Body of pancreas (tissue), 4 donors: ENCODE measurements around the gene MACO1. TPM values are rescaled to one million over a fixed set of nuclear protein-coding genes. Genes with fewer than 3 reads are reported as not detected.
"Not testable (repeated sequence)": the region's sequence is repeated elsewhere in the genome, so short reads cannot be mapped to it uniquely, and the experiment has no call there.

ENCODE experiments used
- ATAC-seq: fragments of 150-250 bp; one replicate; pipeline ENCODE4 v1.9.1; 2016
- DNase-seq, 4 donors: peaks; one replicate each; pipeline ENCODE4 v3.0.0-alpha.2; 2019
- H3K27ac ChIP-seq, 4 donors: fragments of 200-600 bp; sonication (generic); 1 replicate in 3 of 4; 2 replicates in 1 of 4; pipeline versions ENCODE4 v1.5.1 to v1.6.1; 2016 to 2019; ENCODE audit warnings: mild to moderate bottlenecking in 1 of 4, mixed read lengths in 1 of 4, moderate library complexity in 1 of 4
- H3K27me3 ChIP-seq, 2 donors: fragments of 200-600 bp; sonication (generic); one replicate each; pipeline ENCODE4 v1.6.0; 2016; ENCODE audit warnings: mild to moderate bottlenecking in 1 of 2
- H3K36me3 ChIP-seq, 2 donors: fragments of 200-600 bp; sonication (generic); replicated peaks in 1 of 2; 2 replicates each; pipeline ENCODE4 v1.5.1; 2016; ENCODE audit warnings: low read depth in 2 of 2; ENCODE audit not compliant: insufficient read depth in 1 of 2
- H3K4me1 ChIP-seq: fragments of 200-600 bp; sonication (generic); one replicate; pipeline ENCODE4 v1.6.0; 2016
- H3K4me3 ChIP-seq, 2 donors: fragments of 200-600 bp; sonication (generic); 1 replicate in 1 of 2; 2 replicates in 1 of 2; pipeline ENCODE4 v1.5.1; 2016 to 2019
- H3K9me3 ChIP-seq, 3 donors: fragments of 200-600 bp; sonication (generic); 1 replicate in 2 of 3; 2 replicates in 1 of 3; pipeline ENCODE4 v1.5.1; 2016
- POLR2A ChIP-seq, 3 donors: fragments of 450-650 bp; IDR thresholded peaks; one replicate each; pipeline ENCODE4 v1.6.1; 2016; ENCODE audit warnings: antibody characterized with exemption in 3 of 3, mild to moderate bottlenecking in 2 of 3
- WGBS, 2 donors: methylation state at CpG; one replicate each; pipeline ENCODE4 v1.1.5; 2017; 5-methylcytosine and 5-hydroxymethylcytosine counted together
- intact Hi-C: fragments of 100-400 bp; cut with DNase I; formaldehyde crosslinking; loops from one replicate; pipeline ENCODE4 v1.15.1; 2023
- total RNA-seq, 2 donors: library from RNA; depleted of rRNA; stranded (reverse); fragments of >200 nt; gene quantifications; one replicate each; pipeline ENCODE4 v1.1.0, GENCODE V29; 2016
- TF ChIP-seq, protein P1 (sequence below), 7 experiments: fragments of 450-650 bp in 4 of 7; fragments of 200-600 bp in 3 of 7; sonication (generic) in 3 of 7; IDR thresholded peaks; one replicate each; pipeline ENCODE4 v1.5.1; 2016 to 2019; ENCODE audit warnings: antibody characterized with exemption in 7 of 7

MACO1 gene, protein sequence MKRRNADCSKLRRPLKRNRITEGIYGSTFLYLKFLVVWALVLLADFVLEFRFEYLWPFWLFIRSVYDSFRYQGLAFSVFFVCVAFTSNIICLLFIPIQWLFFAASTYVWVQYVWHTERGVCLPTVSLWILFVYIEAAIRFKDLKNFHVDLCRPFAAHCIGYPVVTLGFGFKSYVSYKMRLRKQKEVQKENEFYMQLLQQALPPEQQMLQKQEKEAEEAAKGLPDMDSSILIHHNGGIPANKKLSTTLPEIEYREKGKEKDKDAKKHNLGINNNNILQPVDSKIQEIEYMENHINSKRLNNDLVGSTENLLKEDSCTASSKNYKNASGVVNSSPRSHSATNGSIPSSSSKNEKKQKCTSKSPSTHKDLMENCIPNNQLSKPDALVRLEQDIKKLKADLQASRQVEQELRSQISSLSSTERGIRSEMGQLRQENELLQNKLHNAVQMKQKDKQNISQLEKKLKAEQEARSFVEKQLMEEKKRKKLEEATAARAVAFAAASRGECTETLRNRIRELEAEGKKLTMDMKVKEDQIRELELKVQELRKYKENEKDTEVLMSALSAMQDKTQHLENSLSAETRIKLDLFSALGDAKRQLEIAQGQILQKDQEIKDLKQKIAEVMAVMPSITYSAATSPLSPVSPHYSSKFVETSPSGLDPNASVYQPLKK
- 10 to 100 TPM; 21.3 to 23.4 TPM for total RNA-seq

DNA sequence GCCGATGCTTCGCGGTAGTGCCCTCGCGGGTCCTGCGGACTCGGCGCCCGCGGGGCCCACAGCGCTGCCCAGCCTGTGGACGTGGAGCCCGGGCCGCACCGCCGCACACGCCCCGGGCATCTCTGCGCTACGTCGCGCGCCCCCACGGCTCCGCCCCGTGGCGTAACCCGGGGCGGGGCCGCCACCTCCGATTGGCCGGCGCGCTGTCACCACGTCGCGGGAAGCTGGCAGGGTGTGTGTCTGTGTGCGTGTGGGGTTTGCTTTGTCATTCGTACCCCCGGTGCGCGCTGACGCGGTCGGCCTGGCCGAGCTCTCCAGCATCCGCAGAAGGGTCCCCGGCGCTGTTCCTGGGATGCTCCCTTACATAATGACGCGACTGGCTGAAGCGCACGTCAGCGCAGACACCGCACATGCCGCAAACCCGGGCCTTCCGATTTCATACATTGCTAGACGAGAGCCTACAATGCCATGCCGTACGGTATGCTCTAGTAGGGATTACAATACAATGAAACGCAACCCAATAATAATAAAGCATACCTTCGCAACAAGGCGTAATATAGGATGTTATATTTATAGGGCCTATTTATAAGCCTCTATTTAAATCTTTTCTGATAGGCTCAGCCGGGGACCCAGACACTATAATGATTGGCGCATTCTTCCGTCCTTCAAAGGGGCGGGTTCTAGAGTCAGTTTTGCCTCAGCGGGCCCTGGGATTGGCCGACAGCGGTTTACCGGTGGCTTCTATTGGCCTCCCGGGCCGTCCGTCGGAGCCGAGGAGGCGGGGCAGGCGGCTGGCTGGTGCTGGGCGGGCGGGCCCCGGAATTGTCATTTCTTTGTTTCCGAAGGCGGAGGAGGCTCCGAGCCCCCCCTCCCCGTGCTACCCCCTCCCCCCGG lies at the start of gene MACO1:
Gene MACO1, plus strand, starts transcription at position 825 of the 894 bp plus-strand sequence. CDS start 202 bp downstream, outside the sequence.
- intact Hi-C loops, result no loop called here
- Histone ChIP-seq H3K9me3 (no peaks in the 10 kb centered on the region), H3K27me3 (no peaks in the 10 kb centered on the region), H3K27ac (peak within 1 kb of the TSS; percentile 95), H3K4me1 (peaks cover 52% of the 10 kb centered on the region), H3K36me3 (no peaks in the 10 kb centered on the region), H3K4me3 (peak within 1 kb of the TSS; percentile 80 to 94)
- peak; percentile 97 to 98 (median 97) for DNase-seq
- peak; percentile 90 for ATAC-seq
- TF ChIP-seq POLR2A (IDR thresholded peaks at IDR 0.05), result peak; percentile 94 to 96 (median 95)
- TF ChIP-seq, protein P1, sequence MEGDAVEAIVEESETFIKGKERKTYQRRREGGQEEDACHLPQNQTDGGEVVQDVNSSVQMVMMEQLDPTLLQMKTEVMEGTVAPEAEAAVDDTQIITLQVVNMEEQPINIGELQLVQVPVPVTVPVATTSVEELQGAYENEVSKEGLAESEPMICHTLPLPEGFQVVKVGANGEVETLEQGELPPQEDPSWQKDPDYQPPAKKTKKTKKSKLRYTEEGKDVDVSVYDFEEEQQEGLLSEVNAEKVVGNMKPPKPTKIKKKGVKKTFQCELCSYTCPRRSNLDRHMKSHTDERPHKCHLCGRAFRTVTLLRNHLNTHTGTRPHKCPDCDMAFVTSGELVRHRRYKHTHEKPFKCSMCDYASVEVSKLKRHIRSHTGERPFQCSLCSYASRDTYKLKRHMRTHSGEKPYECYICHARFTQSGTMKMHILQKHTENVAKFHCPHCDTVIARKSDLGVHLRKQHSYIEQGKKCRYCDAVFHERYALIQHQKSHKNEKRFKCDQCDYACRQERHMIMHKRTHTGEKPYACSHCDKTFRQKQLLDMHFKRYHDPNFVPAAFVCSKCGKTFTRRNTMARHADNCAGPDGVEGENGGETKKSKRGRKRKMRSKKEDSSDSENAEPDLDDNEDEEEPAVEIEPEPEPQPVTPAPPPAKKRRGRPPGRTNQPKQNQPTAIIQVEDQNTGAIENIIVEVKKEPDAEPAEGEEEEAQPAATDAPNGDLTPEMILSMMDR (IDR thresholded peaks at IDR 0.05), result no peak
- WGBS, 2 donors, result 0 to 1% methylated on average over 21 to 67 of the region's 87 CpGs

DNA sequence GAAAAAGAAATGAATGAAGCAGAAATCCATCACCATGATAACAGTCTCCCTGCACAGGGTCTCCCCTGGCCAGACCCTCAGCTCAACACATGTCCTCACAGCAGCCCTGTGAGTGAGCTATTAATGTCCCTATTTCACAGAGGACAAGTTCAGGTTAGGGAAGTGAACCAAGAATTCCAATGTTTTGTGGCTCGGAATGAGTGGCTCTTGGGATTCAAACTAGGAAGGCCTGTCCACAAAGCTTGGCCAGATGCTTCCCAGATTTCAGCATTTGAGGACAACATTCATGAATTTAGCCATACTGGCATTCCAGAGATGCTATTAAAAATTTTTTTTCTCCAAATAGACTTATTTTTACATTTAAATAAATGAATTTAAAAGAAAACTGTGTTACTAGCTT lies 48.2 kb upstream of the MACO1 start:
- WGBS, 2 donors, result 67 to 93% methylated on average over 1 of the region's 1 CpG
- H3K36me3 ChIP-seq, result not testable (repeated sequence)

DNA sequence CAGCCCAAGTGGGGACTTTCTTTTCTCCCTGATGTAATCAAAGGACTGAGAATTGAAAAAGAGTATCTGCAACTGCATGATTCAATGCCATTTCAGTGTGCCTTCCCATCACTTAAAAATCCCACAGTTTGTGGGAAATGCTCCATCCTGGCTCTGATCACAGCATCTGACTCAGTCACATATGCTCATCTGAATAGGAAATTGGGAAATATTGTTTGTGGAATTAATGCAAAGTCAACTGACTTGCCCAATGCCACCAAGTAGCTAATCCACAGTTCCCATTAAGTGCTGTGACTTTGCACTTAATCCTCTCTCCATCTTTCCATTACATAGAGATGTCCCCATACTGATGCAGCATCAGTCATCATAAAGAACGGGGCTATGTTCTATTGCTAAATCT lies 47.6 kb upstream of the MACO1 start:
- H3K9me3 ChIP-seq, H3K27me3 ChIP-seq, H3K4me1 ChIP-seq, H3K27ac ChIP-seq, intact Hi-C loops, H3K4me3 ChIP-seq, H3K36me3 ChIP-seq, ATAC-seq, DNase-seq: not testable (repeated sequence)
- 87 to 89% methylated on average over 1 of the region's 1 CpG for WGBS, 2 donors

More for the DNA sequence above, 48.2 kb upstream of the MACO1 start:
- H3K27ac ChIP-seq, intact Hi-C loops, H3K4me1 ChIP-seq, H3K9me3 ChIP-seq, DNase-seq, H3K27me3 ChIP-seq, H3K4me3 ChIP-seq: not testable (repeated sequence)
- peak; percentile 12 for ATAC-seq

DNA sequence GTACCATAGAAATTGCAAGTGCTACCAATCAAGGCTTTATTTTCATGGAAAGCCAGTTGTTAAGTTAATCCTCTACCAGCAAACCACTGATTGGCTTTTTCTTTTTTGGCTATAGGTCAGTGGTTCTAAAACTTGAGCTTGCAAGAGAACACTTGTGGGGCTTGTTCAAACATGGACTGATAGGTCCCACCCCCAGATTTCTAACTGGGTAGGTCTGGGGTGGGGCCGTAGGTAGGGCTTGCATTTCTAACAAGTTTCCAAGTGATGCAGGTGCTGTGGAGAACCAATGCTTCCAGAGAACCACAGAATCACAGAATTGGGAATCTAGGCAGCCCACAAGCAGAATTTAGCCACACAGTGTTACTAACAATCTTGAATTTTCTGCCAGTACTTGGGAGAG lies 46.8 kb upstream of the MACO1 start:
- H3K36me3 ChIP-seq, intact Hi-C loops, H3K27ac ChIP-seq, DNase-seq, H3K27me3 ChIP-seq, ATAC-seq, H3K4me3 ChIP-seq, H3K9me3 ChIP-seq, H3K4me1 ChIP-seq: not testable (repeated sequence)
- WGBS, 2 donors, result no CpG with 5 or more reads among the region's 1 CpG

DNA sequence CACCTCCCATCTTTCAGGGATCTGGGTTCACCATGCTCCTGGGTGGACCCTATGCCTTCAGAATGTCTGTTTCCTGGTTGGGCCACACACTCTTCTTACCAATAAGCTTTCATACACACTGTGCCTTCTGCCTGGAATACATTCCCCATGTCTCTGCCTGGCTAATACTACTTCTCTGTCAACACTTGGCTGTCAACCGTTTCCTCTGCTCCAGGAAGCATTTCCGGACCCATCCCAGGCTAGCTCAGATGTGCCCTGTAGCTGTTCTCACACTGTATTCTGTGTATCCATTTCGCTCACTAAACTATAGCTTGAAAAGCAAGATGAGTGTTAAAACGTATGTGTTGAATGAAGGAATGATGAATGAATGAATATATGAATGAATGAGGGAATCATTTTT lies 43.6 kb upstream of the MACO1 start:
- H3K4me3 ChIP-seq, H3K27me3 ChIP-seq, H3K27ac ChIP-seq, intact Hi-C loops, H3K9me3 ChIP-seq, H3K4me1 ChIP-seq, H3K36me3 ChIP-seq, DNase-seq, ATAC-seq: not testable (repeated sequence)
- 64 to 85% methylated on average over 4 of the region's 4 CpGs for WGBS, 2 donors

DNA sequence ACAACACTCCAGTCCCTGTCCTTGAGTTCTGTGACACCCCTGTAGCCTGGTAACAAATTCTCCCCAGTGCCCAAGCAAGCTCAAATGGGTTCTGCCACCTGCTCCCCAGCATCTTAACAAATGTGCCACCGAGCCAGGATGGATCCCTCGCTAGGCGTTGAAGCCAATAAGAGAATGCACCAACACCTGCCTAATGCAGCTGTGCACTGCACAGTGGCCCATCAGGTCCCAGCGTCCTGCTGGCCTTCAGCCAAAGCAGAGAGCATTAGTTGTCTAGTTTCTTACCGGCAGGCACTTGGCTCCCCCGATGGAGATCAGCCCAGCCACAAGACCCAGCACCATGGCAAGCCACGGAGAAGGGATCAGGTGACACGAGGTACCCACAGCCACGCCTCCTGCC lies 42.0 kb upstream of the MACO1 start:
- intact Hi-C loops, H3K9me3 ChIP-seq, H3K4me3 ChIP-seq, H3K4me1 ChIP-seq, ATAC-seq, H3K36me3 ChIP-seq, H3K27ac ChIP-seq, H3K27me3 ChIP-seq: not testable (repeated sequence)
- peak in 1 of 4 donors; percentile 9 for DNase-seq
- WGBS, 2 donors, result 62% methylated on average over 7 of the region's 9 CpGs; no CpG with 5 or more reads in 1 of the 2 donors

DNA sequence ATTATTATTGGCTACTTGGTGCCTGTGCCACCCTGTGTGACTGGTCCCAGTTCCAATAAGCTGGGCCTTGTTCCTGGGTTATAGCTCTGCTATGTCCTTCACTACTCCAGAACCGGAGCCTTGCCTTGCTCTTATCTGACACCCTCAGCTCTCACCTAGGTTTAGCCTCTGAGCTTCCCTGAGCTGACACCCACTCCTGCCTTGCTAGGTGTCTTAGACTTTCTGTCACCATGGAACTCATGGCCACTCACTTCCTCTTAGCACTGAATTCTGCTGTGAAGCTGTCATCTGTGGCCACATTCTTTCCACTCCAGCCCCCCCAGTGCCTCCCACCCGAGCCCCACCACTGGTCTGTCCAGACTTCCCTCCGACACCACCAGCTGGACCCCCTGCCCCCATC lies 41.0 kb upstream of the MACO1 start:
- H3K27me3 ChIP-seq, DNase-seq, H3K4me3 ChIP-seq, H3K36me3 ChIP-seq, H3K27ac ChIP-seq, intact Hi-C loops, H3K4me1 ChIP-seq, H3K9me3 ChIP-seq, ATAC-seq: not testable (repeated sequence)
- WGBS, 2 donors, result 69 to 85% methylated on average over 3 of the region's 3 CpGs
